ENCODE data around the gene DDX41.

The DDX41 gene

DNA sequence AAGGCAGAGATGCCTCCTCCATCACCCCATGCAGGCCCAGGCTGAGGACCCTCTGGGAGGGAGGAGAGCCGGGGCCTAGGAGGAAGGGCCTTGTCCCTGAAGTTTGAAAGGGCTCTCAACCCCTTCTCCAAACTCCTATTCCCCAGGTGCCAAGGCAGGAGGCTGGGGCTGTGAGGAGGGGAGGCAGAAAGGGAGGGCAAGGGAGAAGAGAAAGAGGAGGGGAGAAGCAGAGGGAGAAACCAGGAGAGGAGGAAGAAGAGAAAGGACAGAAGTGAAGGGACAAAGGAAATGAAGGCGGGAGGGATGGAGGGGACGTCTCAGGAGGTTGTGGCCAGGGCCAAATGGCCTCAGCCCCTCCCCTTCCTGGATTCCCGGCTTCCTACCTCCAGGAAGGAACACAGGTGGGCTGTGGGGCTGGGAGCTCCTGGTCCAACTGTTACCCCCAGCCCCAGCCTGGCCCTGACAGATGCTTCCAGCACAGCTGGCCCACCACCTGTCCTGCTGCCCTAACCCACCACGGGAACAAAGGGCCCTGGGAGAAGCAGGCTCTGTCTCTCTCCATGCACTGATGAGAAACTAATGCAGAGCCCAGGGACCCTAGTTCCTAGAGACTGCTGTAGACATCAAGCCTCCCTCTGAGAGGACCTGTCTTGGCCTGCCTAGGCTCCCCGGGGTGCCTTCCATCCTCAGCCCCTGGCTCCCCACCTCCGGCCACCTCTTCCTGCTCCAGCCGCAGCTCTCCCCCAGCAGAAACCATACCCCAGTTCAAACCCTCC lies 46.8 kb downstream of the DDX41 start:
- DNase-seq (ENCODE audit: low spot score) (no peak), FAIRE-seq (no peak)

GRCh38 chr5:177468685-177469628 lies 47.8 kb downstream of the DDX41 start:
- no peak for DNase-seq (ENCODE audit: low spot score)
- no peak for FAIRE-seq

GRCh38 chr5:177468329-177468684 lies 48.5 kb downstream of the DDX41 start:
- DNase-seq (ENCODE audit: low spot score), result no peak
- no peak for FAIRE-seq

DNA sequence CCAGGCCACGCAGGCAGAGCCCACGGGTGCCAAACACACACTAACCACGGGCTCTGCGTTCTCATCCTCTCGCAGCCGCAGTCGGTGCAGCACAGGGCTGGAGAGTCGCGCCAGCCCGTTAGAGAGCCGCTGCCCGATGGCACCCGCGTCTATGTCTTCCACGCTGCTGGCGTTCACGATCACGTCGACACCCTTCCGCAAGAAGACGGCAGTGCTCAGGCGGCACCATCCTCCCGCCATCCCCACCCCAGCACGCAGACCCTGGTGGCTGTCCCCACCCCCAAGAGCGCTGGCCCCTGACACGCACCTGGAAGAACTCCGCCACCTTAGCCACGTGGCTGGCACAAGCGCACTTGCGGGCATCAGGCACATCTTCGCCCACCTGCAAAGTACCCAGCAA lies 49.3 kb downstream of the DDX41 start:
- DNase-seq (ENCODE audit: low spot score), result no peak
- no peak for FAIRE-seq

GRCh38 chr5:177466861-177467260 lies 49.9 kb downstream of the DDX41 start:
- DNase-seq (ENCODE audit: low spot score) (no peak), FAIRE-seq (no peak)

GRCh38 chr5:177465044-177465443 lies 51.7 kb downstream of the DDX41 start:
- FAIRE-seq (no peak), DNase-seq (ENCODE audit: low spot score) (no peak)

DNA sequence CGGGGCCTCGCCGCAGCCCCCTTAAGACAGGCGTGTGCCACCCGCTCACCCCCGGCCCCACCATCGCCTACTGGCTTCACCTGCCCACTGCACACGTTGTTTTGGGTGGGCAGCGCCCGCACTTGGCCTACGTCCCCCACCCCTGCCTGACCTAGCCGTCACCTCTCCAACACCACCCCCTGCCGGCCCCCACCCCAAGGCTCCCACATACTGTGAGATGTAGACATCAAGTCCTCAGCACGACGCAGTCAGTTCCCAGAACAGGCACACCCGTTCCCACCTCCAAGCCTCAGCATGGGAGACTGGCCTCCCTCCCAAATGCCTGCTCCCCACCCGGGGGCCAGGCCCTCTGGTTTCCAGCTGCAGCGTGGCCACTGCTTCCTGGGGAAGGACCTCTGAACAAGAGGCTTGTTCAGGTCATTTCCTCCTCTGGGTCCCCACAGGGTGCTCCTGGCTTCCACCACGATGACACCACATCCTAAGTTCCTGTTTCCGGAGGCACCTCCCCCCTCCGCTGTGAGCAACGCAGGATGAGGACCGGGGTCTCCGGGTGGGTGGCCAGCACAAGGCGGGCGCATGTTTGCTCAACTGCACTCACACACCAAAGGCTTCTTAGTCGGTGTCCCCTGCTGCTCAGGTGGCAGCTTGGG lies 54.6 kb downstream of the DDX41 start:
- DNase-seq (ENCODE audit: low spot score) (no peak), FAIRE-seq (no peak)

Data from RCC 7860 (cell line).